HG02973 (cell line): ENCODE data around the gene GPX6.
"Not testable (repeated sequence)": the region's sequence is repeated elsewhere in the genome, so short reads cannot be mapped to it uniquely, and the experiment has no call there.

Source experiments
- ATAC-seq: cut with Tn5 transposase; IDR thresholded peaks from one replicate; pipeline ENCODE4 v1.9.1; 2021; ENCODE audit warnings: moderate library complexity; ENCODE audit not compliant: unreplicated experiment

Gene GPX6, protein sequence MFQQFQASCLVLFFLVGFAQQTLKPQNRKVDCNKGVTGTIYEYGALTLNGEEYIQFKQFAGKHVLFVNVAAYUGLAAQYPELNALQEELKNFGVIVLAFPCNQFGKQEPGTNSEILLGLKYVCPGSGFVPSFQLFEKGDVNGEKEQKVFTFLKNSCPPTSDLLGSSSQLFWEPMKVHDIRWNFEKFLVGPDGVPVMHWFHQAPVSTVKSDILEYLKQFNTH

DNA sequence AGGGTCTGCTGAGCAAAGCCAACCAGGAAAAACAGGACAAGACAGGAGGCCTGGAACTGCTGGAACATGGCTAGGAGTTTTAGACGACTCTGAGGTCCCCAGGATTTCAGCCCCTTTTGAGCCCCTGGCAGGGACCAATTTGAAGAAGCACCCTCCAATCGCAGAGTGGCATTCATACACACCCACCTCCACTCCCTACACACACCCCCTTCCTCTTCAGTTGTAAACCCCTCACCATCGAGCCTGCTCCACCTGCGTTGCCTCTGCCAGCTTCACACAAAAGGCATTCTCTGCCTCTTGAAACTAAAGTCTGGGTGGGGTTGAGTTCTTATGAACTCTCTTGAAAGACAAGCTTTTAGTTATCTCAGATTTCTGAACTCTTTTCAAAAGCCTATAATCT lies at the start of gene GPX6:
Gene GPX6 (minus strand): TSS at position 118 of the 400 bp plus-strand sequence. CDS start 50 bp downstream, at position 68.
- no peak for ATAC-seq

DNA sequence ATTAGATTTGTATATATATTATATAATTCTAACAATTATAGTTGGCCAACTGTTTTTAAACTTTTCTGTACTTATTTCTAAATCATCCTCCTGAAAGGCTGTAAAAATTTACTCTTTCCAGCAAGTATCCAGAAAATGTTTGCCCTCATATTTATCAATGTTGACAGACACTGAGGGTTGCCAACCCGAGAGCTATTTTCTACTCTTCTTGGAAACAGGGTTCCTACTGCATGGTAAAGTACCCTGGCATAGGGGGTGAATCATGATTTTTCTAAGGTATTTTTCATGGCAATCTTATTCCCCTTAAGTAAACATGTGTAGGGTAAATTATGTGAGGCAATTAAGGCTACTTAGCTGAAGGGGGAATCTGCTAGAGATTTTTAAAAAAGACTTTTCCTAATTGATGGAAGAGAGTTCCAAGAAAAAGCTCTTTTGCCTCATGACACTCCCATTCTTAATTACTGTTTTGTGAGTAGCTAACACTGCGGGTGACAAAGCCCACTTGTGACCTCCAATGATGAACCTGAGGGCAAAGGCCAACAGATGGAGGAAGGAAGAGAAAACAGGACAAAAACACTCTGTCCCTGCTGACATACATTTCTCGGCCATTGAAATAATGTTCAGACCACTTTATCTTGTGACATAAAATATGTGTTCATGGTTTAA lies 48.0 kb upstream of the GPX6 start:
- no peak for ATAC-seq

DNA sequence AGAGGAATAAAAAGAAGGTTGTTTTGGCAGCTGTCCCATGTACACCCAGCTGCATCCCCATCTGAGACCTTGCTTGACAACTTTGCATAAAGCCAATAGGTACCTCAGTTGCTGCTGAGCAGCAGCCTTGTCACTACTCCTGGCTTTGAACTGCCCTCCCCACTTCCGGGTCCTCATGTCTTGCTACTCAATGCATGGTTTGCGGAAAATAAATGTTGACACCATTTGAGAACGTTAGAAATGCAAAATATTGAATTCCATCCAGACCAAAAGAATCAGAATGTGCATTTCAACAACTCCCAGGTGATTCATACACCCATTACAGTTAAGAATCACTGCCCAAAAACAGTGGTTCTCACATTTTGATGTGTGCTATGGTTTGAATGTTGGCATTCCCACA lies 43.0 kb upstream of the GPX6 start:
- no peak for ATAC-seq

DNA sequence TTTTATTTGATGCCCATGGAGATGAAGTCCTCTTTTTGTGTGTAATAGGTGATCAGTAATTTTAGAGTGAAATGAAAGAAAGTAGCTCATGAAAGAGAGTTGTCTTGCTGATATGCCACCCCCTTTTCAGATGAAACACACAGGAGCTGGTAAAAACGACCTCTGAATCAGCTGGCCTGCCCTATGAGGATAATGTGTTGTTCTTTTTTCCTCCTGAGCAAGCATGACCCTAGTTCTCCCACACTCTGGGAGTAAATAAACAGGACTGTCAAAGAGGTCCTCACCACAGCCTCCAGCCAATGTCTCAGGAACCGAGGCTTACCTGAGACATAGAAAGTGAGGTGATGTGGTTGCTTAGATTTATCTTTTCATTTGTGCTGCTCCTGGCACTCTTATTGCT lies 39.5 kb upstream of the GPX6 start:
- ATAC-seq, result no peak

DNA sequence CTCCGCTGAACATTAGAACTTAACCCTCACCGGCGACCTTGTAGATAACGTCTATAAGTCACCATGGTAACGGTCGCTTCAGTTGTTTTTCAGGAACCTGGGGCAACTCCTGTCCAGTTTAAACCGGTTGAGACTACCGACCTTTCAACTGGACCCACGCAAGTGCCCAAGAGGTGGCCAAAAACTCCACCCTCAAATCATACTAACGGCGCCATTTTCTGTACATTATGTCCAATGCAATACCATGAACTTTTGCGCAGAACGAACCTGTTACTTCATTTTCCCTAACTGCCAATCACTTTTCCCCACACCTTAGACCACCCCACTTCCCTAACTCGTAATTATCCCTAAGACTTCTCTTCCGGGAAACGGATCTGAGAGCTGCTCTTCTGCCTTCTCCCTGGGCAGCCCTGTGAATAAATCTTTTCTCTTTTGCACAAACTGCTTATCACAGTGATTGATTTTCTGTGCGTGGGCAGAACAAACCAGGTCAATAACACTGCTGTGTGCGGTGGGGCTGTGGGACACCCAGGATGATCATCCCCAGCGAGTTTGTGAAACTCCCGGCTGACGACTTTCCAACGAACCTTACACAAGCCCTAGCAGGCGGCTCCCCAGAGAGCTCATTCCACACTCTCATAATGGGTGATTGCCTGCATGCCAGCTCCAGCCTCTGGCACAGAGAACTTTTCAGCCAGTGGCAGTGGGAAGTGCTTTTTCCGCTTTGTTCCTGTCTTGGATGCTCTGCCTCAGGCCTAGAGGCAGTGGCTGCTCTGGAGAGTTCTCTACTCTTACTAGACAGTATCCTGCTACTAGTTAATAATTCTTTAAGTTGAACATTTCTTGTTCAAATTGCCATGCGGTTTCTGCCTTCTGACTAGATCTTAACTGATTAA lies 38.6 kb upstream of the GPX6 start:
- no peak for ATAC-seq

DNA sequence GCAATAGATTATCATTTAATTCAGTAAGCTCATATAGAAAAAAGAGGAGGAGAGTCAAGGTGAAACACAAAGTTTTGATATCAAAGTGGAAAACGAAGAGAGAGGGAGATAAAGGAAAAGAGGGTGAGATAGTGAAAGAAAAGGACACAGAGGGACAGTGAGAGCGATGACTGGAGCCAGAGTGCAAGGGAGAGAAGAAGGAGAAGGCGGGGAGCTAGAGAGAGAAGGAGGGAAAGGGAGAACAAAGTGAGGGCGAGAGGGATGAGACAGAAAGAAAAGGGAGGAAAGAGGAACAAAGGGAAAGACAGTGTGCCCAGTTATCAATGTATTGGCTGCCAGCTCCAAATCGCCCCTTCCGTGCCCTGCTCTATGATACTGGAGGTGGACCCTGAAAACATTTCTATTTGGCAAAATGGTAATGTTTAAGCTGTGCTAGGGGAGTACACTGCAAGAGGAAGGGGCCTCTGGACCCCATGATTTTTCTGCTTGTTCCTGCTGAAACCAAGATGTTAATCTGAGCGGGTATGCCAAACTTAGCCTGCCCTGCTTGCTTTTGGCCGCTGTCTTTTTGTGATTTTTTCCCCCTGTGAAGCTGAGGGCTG lies 37.9 kb upstream of the GPX6 start:
- no peak for ATAC-seq

DNA sequence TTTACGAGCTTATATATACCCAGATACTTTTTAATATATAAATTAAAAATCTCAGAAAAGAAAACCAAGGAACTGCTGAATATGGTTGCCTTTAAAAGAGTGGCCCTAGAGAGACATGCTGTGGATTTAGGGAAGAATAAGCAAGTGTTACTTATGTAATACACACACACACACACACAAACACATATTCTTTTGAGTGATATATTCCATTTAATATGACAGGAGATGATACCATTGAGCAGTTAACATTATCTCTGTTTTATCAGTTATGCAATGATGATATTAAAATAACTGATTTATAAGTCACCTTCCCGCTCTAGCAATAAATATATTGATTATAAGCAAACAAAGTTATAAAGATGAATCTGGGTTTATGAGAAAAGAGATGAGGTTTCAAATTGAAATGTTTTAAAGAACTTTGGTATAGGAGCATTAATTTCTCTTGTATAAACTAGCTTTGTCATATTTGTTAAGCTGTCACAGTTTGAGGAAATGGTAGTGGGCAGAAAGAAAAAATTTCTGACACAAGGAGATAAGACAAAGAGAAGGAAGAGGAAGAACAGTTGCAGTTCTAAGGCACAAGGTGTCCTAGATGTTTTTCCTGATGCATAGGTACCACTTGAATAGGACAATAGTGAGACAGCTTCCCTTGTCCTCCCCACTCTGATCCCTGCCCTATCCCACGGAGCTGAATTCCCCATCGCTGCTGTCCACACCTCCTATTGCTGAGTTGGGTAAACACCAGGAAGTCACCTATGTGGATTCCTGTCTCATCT lies 36.5 kb upstream of the GPX6 start:
- no peak for ATAC-seq

DNA sequence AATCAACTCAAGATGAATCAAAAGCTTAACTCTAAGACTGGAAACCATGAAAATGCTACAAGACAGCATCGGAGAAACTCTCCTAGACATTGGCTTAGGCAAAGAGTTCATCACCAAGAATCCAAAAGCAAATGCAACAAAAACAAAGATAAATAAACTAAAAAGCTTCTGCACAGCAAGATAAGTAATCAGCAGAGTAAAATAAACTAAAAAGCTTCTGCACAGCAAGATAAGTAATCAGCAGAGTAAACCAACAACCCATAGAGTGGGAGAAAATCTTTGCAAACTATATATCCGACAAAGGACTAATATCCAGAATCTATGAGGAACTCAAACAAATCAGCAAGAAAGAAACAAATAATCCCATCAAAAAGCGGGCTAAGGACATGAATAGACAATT lies 31.4 kb upstream of the GPX6 start:
- not testable (repeated sequence) for ATAC-seq

DNA sequence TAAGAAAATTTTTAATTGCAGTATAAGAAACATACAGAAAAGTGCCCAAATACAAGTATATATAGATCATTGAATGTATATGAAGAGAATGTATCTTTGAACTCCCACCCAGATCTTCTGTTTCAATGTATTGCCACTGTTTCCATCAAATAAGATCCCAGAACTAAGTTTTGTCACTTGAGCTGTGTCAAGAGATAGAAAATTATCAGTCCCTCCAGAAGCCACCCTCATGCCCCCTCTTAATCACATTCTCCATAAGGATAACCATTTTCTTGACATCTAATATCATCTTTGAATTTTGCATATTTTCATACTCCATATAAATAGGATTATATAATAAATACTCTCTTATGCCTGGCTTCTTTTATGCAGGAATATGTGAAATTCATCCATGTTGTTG lies 30.4 kb upstream of the GPX6 start:
- ATAC-seq, result no peak

DNA sequence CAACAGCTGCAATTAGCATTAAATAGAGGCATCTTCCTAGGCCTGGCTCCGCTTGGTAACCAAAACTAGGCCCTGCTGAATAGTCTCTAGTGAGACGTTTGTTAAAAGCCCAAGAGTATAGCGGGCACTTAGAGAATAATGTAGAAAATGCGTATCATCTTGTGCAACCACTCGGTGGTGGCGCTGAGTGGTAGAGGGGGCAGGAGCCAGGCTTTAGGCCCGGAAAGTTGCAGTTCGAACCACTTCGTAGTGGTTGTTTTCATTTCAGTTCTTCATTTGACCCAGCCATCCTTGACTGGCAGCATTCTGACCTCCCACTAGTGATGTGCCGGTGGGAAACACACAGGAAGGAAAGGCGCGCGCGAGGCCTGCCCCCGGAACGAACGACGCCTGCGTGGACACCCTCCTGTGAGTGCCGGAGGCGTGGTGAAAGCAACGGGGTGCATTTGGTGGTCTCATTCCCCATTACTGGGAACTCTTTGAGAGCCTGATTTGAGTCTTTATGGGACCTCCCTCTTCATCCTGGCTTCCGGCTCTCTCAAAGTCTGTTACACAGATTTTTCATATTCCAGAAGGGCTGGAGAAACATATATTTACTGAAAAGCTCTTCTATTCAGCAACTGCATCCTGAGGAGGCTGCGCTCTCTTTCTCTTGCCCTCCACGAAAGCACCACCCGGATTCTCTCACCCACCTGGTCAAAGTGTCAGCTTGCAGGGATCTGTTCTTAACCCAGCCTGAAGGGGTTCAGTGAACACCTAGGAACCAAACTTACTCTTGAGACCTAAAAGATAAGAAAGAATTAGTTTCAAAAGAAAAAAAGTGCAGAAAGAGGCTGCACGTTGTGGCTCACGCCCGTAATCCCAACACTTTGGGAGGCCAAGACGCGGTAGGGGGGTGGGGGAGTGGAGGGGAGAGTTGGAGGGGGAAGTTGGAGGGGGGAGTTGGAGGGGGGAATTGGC lies 28.3 kb upstream of the GPX6 start:
- ATAC-seq, result no peak

DNA sequence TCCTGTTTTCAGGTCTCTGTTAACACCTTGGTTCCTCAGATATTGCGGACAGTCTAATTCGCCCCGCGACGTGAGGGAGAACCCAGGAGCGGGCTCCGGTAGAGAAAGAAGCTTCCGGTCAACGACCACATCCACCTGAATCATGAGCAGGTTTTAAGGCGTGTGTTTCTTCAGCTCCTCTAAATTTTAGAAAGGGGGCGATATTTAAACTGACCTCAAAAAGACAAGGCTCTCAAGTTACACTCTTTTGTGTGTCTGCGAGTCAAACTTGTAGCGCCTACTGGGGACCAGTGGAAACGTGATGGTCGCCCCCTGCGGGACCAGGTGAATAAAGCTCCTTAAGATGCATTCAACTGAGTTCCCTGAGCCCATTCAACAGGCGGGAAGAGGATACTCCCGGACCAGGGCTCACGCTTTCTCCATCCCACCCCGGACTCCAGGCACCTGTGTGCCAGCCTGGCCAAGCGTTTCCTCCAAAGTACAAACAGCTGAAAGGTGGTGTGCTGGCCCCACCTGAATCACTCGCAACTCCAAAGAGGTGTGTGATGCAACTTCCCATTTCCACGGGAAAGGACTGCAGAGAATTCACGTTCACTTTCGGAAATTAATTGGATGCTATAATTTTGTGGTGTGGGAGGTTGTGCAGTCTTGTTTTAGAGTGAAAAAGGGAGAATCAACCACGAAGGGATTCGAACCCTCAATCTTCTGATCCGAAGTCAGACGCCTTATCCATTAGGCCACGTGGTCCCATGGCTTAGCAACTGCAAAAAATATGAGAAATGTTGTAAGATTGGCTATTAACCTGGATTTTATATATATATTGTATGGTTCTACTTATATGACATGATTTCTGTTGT lies 27.1 kb upstream of the GPX6 start:
- peak; percentile 56 for ATAC-seq

DNA sequence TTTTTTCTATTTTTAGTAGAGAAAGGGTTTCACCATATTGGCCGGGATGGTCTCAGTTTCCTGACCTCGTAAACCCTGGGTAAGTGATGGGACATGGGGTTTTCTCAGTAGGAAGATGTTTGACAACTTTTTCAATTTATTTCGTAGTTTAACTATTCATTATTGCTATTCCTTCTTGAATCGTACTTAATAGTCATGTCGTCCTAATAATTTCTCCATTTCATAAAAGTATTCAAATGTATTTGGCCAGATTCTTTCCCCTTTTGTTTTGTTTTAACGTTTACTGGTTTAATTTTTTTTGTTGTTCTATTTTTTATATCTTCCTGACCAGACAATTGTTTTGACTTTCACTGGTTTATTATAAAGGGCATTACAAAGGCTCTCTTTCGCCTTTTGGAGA lies 26.4 kb upstream of the GPX6 start:
- no peak for ATAC-seq

DNA sequence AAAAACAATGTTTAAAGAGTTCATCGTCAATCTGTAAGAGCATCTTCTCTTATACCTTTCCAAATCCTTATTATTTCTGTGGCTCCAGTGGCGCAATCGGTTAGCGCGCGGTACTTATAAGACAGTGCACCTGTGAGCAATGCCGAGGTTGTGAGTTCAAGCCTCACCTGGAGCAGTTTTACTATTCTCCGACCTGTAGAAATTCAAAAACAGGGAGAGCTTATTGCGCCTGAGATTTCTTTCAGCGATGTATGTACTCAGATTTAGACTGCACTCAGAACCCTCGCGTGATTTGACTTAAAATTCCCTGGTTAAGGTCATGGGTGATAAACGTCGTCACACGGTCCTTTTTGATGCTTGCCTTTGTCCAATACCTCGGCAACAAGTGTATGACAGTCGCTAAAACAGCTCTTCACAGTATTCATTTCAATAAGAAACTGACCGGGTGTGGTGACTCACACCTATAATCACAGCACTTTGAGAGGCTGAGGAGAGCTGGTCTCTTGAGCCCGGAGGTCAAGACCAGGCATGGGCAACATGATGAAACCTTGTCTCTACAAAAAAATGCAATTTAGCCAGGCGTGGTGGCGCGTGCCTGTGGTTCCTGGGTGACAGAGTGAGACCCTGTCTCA lies 22.0 kb upstream of the GPX6 start:
- no peak for ATAC-seq

DNA sequence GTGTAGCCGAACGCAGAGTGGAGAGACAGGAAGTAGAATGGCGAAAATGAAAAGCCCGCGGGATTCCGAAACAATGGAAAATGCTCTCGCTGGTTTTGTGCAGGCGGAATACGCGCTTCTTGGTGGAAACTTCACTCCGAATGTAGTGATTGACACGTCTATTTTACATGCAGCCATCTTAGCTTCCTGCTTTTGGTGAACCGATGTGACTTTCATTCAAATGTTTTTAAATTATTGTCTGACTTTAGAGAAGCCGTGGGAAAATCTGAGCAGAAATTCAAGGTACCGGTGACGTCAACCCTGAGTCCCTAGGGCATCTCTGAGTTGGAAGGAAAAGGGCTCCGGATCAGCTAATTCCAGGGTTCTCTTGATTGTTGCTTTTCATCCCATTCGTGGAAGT lies 21.5 kb upstream of the GPX6 start:
- no peak for ATAC-seq

DNA sequence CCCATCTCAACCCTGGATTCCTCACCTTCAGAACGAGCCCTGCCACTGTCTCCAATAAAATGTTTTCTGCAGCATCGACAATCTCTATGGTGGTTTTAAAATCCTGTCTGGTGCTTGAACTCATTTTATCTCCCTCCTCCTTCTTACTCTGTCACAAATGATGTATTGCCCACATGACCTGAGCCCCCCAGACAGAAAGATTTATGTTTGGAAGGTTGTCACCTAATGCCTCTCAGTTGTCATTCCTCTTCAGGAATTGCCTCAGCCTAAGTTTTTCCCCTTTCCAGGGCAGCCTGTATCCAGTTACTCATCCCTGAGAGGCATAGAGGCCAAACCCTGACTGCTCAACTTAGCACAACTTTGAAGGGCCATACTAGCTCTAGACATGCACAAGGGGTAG lies 19.3 kb upstream of the GPX6 start:
- no peak for ATAC-seq

DNA sequence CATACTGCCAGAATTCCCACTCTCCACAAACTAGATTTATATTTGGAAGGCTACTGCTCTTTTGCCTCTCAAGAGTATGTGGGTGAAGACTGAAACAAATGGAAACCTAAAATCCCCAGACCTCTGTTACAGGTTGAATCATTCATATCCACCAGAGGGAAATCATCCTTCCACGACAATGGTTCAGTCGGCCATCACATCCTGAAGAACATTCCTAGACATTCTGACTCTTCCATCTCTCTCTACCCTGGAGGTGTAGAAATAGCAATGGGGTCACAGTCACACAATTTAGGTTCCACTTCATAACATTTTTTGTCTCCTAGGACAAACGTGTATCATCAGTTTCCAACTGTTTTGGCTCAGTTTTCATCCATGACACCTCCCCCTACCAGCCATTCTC lies 18.7 kb upstream of the GPX6 start:
- no peak for ATAC-seq

DNA sequence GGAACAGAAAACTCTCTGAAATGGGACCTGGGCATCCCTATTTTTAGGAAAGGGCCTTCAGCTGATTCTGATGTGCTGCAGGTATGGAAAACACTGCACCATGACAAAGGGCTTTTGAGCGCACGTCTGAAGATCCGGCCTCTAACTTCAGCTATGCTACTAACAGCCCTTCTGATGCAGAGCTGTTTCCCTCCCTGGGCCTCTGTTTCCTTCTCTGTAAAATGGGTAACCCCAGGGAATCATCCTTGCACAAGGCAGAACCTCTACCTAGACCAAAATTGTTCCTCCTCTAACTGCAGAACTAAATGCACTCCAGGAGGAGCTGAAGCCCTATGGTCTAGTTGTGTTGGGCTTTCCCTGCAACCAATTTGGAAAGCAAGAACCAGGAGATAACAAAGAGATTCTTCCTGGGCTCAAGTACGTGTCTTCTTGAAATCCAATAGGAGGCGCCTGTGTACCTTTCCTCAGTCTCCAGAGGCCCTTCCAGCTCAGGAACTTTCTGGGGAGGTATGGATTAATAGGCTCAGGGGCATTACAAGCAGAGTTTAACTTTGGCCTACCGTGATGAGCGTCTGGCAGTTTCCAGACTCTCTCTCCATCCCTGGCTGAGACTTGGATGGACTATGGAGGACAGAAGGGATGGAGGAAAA lies 16.0 kb upstream of the GPX6 start:
- ATAC-seq, result no peak

DNA sequence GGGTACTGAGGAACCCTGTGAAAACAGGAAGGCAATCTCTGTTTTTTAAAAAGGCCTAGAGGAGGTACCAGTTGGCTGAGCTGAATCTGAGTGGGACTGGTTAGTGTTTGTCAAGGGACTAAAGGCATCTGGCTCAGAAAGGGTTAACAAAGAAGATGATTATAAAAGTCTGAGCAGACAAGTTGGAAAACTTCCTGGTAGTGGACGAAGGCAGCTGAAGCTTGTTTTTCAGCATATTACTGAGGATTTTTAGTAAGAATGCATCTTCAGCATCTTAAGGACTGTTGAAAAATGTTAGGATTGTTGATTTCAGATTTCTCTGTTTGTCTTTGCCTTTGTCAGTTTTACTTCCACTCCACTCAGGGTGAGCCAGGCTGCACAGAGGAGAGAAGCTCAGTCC lies 15.2 kb upstream of the GPX6 start:
- no peak for ATAC-seq
